SK-N-SH (cell line): Measurements from ENCODE around the gene HOXA10.

Experiments used
- CTCF ChIP-seq: fragments of 200-600 bp; sonication (generic); IDR thresholded peaks from 2 replicates; pipeline ENCODE4 v1.6.1; 2017; ENCODE audit warnings: antibody characterized with exemption, mild to moderate bottlenecking, moderate library complexity
- EP300 ChIP-seq, 2 experiments: IDR thresholded peaks; 2 replicates each; pipeline versions ENCODE4 v1.4.0 to v1.6.1; 2012; ENCODE audit warnings: borderline replicate concordance in 1 of 2, low read depth in 1 of 2, low read length in 1 of 2
- NFIC ChIP-seq: IDR thresholded peaks from 2 replicates; pipeline ENCODE4 v1.4.0; 2012; ENCODE audit warnings: borderline replicate concordance
- RCOR1 ChIP-seq: fragments of 150-350 bp; IDR thresholded peaks from 2 replicates; pipeline ENCODE4 v1.6.1; 2017; ENCODE audit warnings: antibody characterized with exemption, low read length

GRCh38 chr7:27208998-27209397 lies 34.9 kb upstream of the HOXA10 start:
- TF ChIP-seq EP300 (IDR thresholded peaks at IDR 0.05; ENCODE audit: borderline replicate concordance in 1 of 2, low read depth in 1 of 2, low read length in 1 of 2): no peak
- no peak for TF ChIP-seq CTCF
- no peak for TF ChIP-seq RCOR1
- TF ChIP-seq NFIC: no peak
